NT2/D1 (cell line): Measurements from ENCODE around the gene ADAMTSL1.

Experiments used
- SUZ12 ChIP-seq: IDR thresholded peaks from 2 replicates; pipeline ENCODE4 v1.6.1; 2011; ENCODE audit not compliant: insufficient read length, insufficient read depth; ENCODE audit errors: extremely low read depth
- ZNF274 ChIP-seq: IDR thresholded peaks from 2 replicates; pipeline ENCODE4 v1.6.1; 2011; ENCODE audit warnings: mild to moderate bottlenecking, low read depth, low read length

DNA sequence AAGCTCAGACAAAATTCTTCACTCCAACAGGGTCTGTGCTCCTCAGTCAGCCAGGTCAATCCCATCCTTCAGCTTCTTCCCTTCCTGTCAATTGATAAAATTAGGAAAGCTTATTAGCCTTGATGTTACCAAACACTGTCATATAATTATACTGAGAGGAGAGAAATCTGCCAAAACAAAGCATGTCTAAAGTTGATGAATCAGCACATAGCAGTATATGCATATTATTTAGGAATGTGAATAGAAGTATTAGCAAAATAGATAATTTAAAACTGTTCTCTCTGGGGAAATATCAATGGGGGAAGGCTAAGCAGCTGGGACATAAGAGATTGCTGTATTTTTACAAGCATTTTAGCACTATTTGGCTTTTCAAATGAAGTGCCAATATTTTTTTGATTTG lies 451.9 kb downstream of the ADAMTSL1 start:
- TF ChIP-seq ZNF274 (no peak), SUZ12 (no peak)
